ENCODE data around the gene SLC29A1.

Gene SLC29A1

GRCh38 chr6:44245391-44245911 lies 22.1 kb downstream of the SLC29A1 start:
- peaks cover 19 to 26% of the 10 kb centered on the region in 2 donors for H3K36me3 ChIP-seq (ENCODE audit: control insufficient read depth in 1 of 2, insufficient read depth in 2 of 2, low read length in 2 of 2)
- H3K4me1 ChIP-seq (ENCODE audit: control insufficient read depth in 1 of 2, insufficient read depth in 2 of 2, low read length in 2 of 2), result peaks cover 4 to 20% of the 10 kb centered on the region in 2 donors
- no peaks in the 10 kb centered on the region for H3K9me3 ChIP-seq (ENCODE audit: control insufficient read depth in 1 of 2, low read length in 2 of 2)
- no peaks in the 10 kb centered on the region for H3K27me3 ChIP-seq (ENCODE audit: low read depth, low read length)
- peak overlapping the region; percentile 56 for H3K27ac ChIP-seq (ENCODE audit: low read length)
- peak overlapping the region; percentile 87 to 100 for H3K4me3 ChIP-seq (ENCODE audit: low read depth in 1 of 2, low read length in 2 of 2)

GRCh38 chr6:44245912-44246662 lies 22.7 kb downstream of the SLC29A1 start:
- Histone ChIP-seq H3K36me3 (ENCODE audit: control insufficient read depth in 1 of 2, insufficient read depth in 2 of 2, low read length in 2 of 2) (peaks cover 25 to 32% of the 10 kb centered on the region in 2 donors), H3K9me3 (ENCODE audit: control insufficient read depth in 1 of 2, low read length in 2 of 2) (no peaks in the 10 kb centered on the region), H3K27ac (ENCODE audit: low read length) (peak overlapping the region; percentile 100), H3K27me3 (ENCODE audit: low read depth, low read length) (no peaks in the 10 kb centered on the region), H3K4me1 (ENCODE audit: control insufficient read depth in 1 of 2, insufficient read depth in 2 of 2, low read length in 2 of 2) (peaks cover 4 to 24% of the 10 kb centered on the region in 2 donors), H3K4me3 (ENCODE audit: low read depth in 1 of 2, low read length in 2 of 2) (peak overlapping the region; percentile 87 to 100)

GRCh38 chr6:44246663-44247337 lies 23.4 kb downstream of the SLC29A1 start, which contains the start of gene HSP90AB1:
TSS of gene HSP90AB1 (plus strand) at chr6:44247101. CDS start at chr6:44248630, 1,529 bp downstream.
- peaks cover 4 to 24% of the 10 kb centered on the region in 2 donors for H3K4me1 ChIP-seq (ENCODE audit: control insufficient read depth in 1 of 2, insufficient read depth in 2 of 2, low read length in 2 of 2)
- peak within 1 kb of the TSS; percentile 87 to 100 for H3K4me3 ChIP-seq (ENCODE audit: low read depth in 1 of 2, low read length in 2 of 2)
- H3K27ac ChIP-seq (ENCODE audit: low read length), result peak within 1 kb of the TSS; percentile 100
- no peaks in the 10 kb centered on the region for H3K9me3 ChIP-seq (ENCODE audit: control insufficient read depth in 1 of 2, low read length in 2 of 2)
- no peaks in the 10 kb centered on the region for H3K27me3 ChIP-seq (ENCODE audit: low read depth, low read length)
- H3K36me3 ChIP-seq (ENCODE audit: control insufficient read depth in 1 of 2, insufficient read depth in 2 of 2, low read length in 2 of 2), result peaks cover 32 to 39% of the 10 kb centered on the region in 2 donors

- Histone ChIP-seq H3K4me1 (ENCODE audit: control insufficient read depth in 1 of 2, insufficient read depth in 2 of 2, low read length in 2 of 2) (peaks cover 4 to 24% of the 10 kb centered on the region in 2 donors), H3K27me3 (ENCODE audit: low read depth, low read length) (no peaks in the 10 kb centered on the region), H3K9me3 (ENCODE audit: control insufficient read depth in 1 of 2, low read length in 2 of 2) (no peaks in the 10 kb centered on the region), H3K4me3 (ENCODE audit: low read depth in 1 of 2, low read length in 2 of 2) (peak overlapping the region; percentile 87 to 100), H3K36me3 (ENCODE audit: control insufficient read depth in 1 of 2, insufficient read depth in 2 of 2, low read length in 2 of 2) (peaks cover 38 to 48% of the 10 kb centered on the region in 2 donors), H3K27ac (ENCODE audit: low read length) (peak overlapping the region; percentile 100)
Measured at GRCh38 chr6:44247338-44248302, 24.2 kb downstream of the SLC29A1 start.

GRCh38 chr6:44248579-44248978 lies 25.2 kb downstream of the SLC29A1 start:
- peaks cover 4 to 28% of the 10 kb centered on the region in 2 donors for H3K4me1 ChIP-seq (ENCODE audit: control insufficient read depth in 1 of 2, insufficient read depth in 2 of 2, low read length in 2 of 2)
- H3K27me3 ChIP-seq (ENCODE audit: low read depth, low read length), result no peaks in the 10 kb centered on the region
- H3K4me3 ChIP-seq (ENCODE audit: low read depth in 1 of 2, low read length in 2 of 2), result peak overlapping the region; percentile 87 to 100
- H3K27ac ChIP-seq (ENCODE audit: low read length), result peak overlapping the region; percentile 100
- no peaks in the 10 kb centered on the region for H3K9me3 ChIP-seq (ENCODE audit: control insufficient read depth in 1 of 2, low read length in 2 of 2)
- H3K36me3 ChIP-seq (ENCODE audit: control insufficient read depth in 1 of 2, insufficient read depth in 2 of 2, low read length in 2 of 2), result peaks cover 47 to 57% of the 10 kb centered on the region in 2 donors

GRCh38 chr6:44249082-44249748 lies 25.8 kb downstream of the SLC29A1 start:
- H3K9me3 ChIP-seq (ENCODE audit: control insufficient read depth in 1 of 2, low read length in 2 of 2), result no peaks in the 10 kb centered on the region
- H3K27ac ChIP-seq (ENCODE audit: low read length), result no peak overlapping the region
- H3K36me3 ChIP-seq (ENCODE audit: control insufficient read depth in 1 of 2, insufficient read depth in 2 of 2, low read length in 2 of 2), result peaks cover 54 to 64% of the 10 kb centered on the region in 2 donors
- H3K4me3 ChIP-seq (ENCODE audit: low read depth in 1 of 2, low read length in 2 of 2), result peak overlapping the region; percentile 87 to 100
- no peaks in the 10 kb centered on the region for H3K27me3 ChIP-seq (ENCODE audit: low read depth, low read length)
- H3K4me1 ChIP-seq (ENCODE audit: control insufficient read depth in 1 of 2, insufficient read depth in 2 of 2, low read length in 2 of 2), result peaks cover 4 to 29% of the 10 kb centered on the region in 2 donors

- Histone ChIP-seq H3K4me3 (ENCODE audit: low read depth in 1 of 2, low read length in 2 of 2) (no peak overlapping the region), H3K27me3 (ENCODE audit: low read depth, low read length) (no peaks in the 10 kb centered on the region), H3K9me3 (ENCODE audit: control insufficient read depth in 1 of 2, low read length in 2 of 2) (no peaks in the 10 kb centered on the region), H3K4me1 (ENCODE audit: control insufficient read depth in 1 of 2, insufficient read depth in 2 of 2, low read length in 2 of 2) (peaks cover 4 to 38% of the 10 kb centered on the region in 2 donors), H3K36me3 (ENCODE audit: control insufficient read depth in 1 of 2, insufficient read depth in 2 of 2, low read length in 2 of 2) (peaks cover 63 to 73% of the 10 kb centered on the region in 2 donors), H3K27ac (ENCODE audit: low read length) (no peak overlapping the region)
Measured at GRCh38 chr6:44250067-44250717, 26.8 kb downstream of the SLC29A1 start.

- Histone ChIP-seq H3K27ac (ENCODE audit: low read length) (no peak overlapping the region), H3K4me1 (ENCODE audit: control insufficient read depth in 1 of 2, insufficient read depth in 2 of 2, low read length in 2 of 2) (peaks cover 4 to 43% of the 10 kb centered on the region in 2 donors), H3K27me3 (ENCODE audit: low read depth, low read length) (no peaks in the 10 kb centered on the region), H3K4me3 (ENCODE audit: low read depth in 1 of 2, low read length in 2 of 2) (no peak overlapping the region), H3K9me3 (ENCODE audit: control insufficient read depth in 1 of 2, low read length in 2 of 2) (no peaks in the 10 kb centered on the region), H3K36me3 (ENCODE audit: control insufficient read depth in 1 of 2, insufficient read depth in 2 of 2, low read length in 2 of 2) (peaks cover 64 to 75% of the 10 kb centered on the region in 2 donors)
Measured at GRCh38 chr6:44250718-44251123, 27.3 kb downstream of the SLC29A1 start.

GRCh38 chr6:44251576-44252524 lies 28.5 kb downstream of the SLC29A1 start:
- Histone ChIP-seq H3K27me3 (ENCODE audit: low read depth, low read length) (no peaks in the 10 kb centered on the region), H3K36me3 (ENCODE audit: control insufficient read depth in 1 of 2, insufficient read depth in 2 of 2, low read length in 2 of 2) (peaks cover 64 to 75% of the 10 kb centered on the region in 2 donors), H3K27ac (ENCODE audit: low read length) (no peak overlapping the region), H3K9me3 (ENCODE audit: control insufficient read depth in 1 of 2, low read length in 2 of 2) (no peaks in the 10 kb centered on the region), H3K4me3 (ENCODE audit: low read depth in 1 of 2, low read length in 2 of 2) (no peak overlapping the region), H3K4me1 (ENCODE audit: control insufficient read depth in 1 of 2, insufficient read depth in 2 of 2, low read length in 2 of 2) (peaks cover 13 to 54% of the 10 kb centered on the region in 2 donors)
